Fibroblast of villous mesenchyme (primary cell): ENCODE results near the gene PPM1B. TPM values are rescaled to one million over a fixed set of nuclear protein-coding genes. Genes with fewer than 3 reads are reported as not detected.

Experiments used
- DNase-seq: peaks from one replicate; pipeline ENCODE4 v3.0.0-alpha.2; 2010; ENCODE audit warnings: low read depth
- H3K4me3 ChIP-seq: 2 replicates; pipeline ENCODE4 v1.5.1; 2011; ENCODE audit warnings: low read depth, mild to moderate bottlenecking, low read length
- CTCF ChIP-seq: IDR thresholded peaks from 2 replicates; pipeline ENCODE4 v1.5.1; 2012; ENCODE audit warnings: low read depth, mild to moderate bottlenecking, low read length; ENCODE audit not compliant: insufficient read depth
- total RNA-seq: library from RNA; depleted of rRNA; stranded (reverse); fragments of >200 nt; gene quantifications from 2 replicates; pipeline ENCODE4 v1.2.3, GENCODE V29; 2012

The PPM1B gene
- total RNA-seq, 1 donor = 25.9 TPM

GRCh38 chr2:44137872-44138551, 30.7 kb upstream of the PPM1B start:
- H3K4me3 ChIP-seq = no peak overlapping the region
- no peak for TF ChIP-seq CTCF
- peak; percentile 24 for DNase-seq

GRCh38 chr2:44139741-44140140, 28.9 kb upstream of the PPM1B start:
- DNase-seq = no peak
- H3K4me3 ChIP-seq = no peak overlapping the region
- TF ChIP-seq CTCF = no peak

- H3K4me3 ChIP-seq = no peak overlapping the region
- no peak for DNase-seq
- TF ChIP-seq CTCF = no peak
Measured at GRCh38 chr2:44142306-44142705, 26.4 kb upstream of the PPM1B start.

GRCh38 chr2:44143701-44144100, 25.0 kb upstream of the PPM1B start:
- no peak overlapping the region for H3K4me3 ChIP-seq
- peak; percentile 49 for DNase-seq
- TF ChIP-seq CTCF = no peak

- no peak overlapping the region for H3K4me3 ChIP-seq
- no peak for TF ChIP-seq CTCF
- no peak for DNase-seq
Measured at GRCh38 chr2:44148999-44149398, 19.7 kb upstream of the PPM1B start.

- no peak for DNase-seq
- TF ChIP-seq CTCF = no peak
- H3K4me3 ChIP-seq = no peak overlapping the region
Measured at GRCh38 chr2:44150473-44150872, 18.2 kb upstream of the PPM1B start.
